WI38 (cell line): ENCODE measurements around the gene RALGAPA2.

Source experiments
- H3K4me3 ChIP-seq: 2 replicates; pipeline ENCODE4 v1.5.1; 2011; ENCODE audit warnings: low read depth, mild to moderate bottlenecking, control low read depth, low read length
- TF ChIP-seq, protein P1 (sequence below): IDR thresholded peaks from 2 replicates; pipeline ENCODE4 v1.5.1; 2012; ENCODE audit warnings: low read depth, mild to moderate bottlenecking, control low read depth, low read length

RALGAPA2 gene

DNA sequence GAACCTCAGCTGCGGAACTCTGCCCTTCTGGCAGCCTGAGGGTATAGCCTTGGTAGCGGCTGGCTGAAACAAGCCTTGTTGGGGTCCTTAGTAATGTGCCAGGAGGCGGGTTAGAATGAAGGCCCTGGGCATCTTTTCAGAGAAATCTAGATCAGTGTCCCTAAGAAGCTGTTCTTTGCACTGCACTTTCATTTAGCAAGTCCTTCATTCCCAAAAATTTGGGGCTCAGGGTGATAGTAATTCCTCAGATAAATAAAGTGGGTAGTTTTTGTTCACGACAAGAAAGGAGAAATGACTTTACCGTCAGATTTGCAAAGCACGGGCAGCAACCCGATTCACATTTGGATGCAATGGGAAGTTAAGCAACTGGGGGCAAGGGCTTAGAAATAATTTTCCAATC is 341.4 kb downstream of the RALGAPA2 start:
- no peak overlapping the region for H3K4me3 ChIP-seq
- TF ChIP-seq, protein P1, sequence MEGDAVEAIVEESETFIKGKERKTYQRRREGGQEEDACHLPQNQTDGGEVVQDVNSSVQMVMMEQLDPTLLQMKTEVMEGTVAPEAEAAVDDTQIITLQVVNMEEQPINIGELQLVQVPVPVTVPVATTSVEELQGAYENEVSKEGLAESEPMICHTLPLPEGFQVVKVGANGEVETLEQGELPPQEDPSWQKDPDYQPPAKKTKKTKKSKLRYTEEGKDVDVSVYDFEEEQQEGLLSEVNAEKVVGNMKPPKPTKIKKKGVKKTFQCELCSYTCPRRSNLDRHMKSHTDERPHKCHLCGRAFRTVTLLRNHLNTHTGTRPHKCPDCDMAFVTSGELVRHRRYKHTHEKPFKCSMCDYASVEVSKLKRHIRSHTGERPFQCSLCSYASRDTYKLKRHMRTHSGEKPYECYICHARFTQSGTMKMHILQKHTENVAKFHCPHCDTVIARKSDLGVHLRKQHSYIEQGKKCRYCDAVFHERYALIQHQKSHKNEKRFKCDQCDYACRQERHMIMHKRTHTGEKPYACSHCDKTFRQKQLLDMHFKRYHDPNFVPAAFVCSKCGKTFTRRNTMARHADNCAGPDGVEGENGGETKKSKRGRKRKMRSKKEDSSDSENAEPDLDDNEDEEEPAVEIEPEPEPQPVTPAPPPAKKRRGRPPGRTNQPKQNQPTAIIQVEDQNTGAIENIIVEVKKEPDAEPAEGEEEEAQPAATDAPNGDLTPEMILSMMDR: no peak

DNA sequence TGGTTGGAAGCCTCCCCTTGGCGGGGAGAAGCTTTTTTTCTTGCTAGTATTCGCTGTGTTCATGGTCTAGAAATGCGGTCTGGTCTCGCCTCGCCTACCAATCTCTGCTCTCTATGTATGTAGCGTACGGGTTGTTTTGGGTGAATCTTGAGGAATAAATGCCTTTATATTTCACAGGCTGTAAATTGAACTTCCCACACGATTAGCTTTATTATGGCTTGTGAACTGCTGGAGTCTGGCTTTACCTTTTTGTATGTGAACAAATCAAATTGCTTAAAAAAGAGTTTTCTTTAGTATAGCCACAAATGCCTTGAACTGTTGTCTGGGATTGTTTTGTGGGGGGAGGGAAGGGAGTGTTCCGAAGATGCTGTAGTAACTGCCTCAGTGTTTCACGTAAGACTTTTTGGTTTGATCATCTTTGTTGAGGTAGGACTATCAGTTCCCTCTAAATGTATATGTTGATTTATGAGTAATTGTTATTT is 342.3 kb downstream of the RALGAPA2 start:
- TF ChIP-seq, protein P1: no peak
- no peak overlapping the region for H3K4me3 ChIP-seq

DNA sequence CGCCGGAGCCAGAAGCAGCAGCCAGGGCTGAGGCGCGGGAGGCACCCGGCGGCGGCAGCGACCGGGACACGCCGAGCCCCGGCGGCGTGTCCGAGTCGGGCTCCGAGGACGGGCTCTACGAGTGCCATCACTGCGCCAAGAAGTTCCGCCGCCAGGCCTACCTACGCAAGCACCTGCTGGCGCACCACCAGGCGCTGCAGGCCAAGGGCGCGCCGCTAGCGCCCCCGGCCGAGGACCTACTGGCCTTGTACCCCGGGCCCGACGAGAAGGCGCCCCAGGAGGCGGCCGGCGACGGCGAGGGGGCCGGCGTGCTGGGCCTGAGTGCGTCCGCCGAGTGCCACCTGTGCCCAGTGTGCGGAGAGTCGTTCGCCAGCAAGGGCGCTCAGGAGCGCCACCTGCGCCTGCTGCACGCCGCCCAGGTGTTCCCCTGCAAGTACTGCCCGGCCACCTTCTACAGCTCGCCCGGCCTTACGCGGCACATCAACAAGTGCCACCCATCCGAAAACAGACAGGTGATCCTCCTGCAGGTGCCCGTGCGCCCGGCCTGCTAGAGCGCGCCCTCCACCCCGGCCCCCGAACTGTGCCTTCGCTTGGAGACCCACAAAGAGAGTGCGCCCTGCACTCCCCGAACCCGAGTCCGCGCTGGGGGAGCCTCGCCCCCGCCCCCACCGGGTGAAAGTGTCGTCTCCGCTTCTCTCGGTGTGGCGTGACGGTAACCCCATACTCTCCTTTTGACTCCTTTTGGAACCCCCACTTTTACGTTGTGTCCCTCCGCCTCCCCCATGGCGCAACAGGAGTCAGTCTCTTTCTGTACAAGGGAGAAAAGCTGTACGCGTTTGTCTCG is 343.0 kb downstream of the RALGAPA2 start:
- TF ChIP-seq, protein P1: no peak
- no peak overlapping the region for H3K4me3 ChIP-seq

DNA sequence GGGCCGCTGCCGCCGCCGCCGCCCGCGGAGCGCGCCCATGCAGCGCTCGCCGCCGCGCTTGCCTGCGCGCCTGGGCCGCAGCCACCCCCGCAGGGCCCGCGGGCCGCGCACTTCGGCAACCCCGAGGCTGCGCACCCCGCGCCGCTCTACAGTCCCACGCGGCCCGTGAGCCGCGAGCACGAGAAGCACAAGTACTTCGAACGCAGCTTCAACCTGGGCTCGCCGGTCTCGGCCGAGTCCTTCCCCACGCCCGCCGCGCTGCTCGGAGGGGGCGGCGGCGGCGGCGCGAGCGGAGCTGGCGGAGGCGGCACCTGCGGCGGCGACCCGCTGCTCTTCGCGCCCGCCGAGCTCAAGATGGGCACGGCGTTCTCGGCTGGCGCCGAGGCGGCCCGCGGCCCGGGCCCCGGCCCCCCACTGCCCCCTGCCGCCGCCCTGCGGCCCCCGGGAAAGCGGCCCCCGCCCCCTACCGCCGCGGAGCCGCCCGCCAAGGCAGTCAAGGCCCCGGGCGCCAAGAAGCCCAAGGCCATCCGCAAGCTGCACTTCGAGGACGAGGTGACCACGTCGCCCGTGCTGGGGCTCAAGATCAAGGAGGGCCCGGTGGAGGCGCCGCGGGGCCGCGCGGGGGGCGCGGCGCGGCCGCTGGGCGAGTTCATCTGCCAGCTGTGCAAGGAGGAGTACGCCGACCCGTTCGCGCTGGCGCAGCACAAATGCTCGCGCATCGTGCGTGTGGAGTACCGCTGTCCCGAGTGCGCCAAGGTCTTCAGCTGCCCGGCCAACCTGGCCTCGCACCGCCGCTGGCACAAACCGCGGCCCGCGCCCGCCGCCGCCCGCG is 343.8 kb downstream of the RALGAPA2 start:
- H3K4me3 ChIP-seq: no peak overlapping the region
- TF ChIP-seq, protein P1: no peak

DNA sequence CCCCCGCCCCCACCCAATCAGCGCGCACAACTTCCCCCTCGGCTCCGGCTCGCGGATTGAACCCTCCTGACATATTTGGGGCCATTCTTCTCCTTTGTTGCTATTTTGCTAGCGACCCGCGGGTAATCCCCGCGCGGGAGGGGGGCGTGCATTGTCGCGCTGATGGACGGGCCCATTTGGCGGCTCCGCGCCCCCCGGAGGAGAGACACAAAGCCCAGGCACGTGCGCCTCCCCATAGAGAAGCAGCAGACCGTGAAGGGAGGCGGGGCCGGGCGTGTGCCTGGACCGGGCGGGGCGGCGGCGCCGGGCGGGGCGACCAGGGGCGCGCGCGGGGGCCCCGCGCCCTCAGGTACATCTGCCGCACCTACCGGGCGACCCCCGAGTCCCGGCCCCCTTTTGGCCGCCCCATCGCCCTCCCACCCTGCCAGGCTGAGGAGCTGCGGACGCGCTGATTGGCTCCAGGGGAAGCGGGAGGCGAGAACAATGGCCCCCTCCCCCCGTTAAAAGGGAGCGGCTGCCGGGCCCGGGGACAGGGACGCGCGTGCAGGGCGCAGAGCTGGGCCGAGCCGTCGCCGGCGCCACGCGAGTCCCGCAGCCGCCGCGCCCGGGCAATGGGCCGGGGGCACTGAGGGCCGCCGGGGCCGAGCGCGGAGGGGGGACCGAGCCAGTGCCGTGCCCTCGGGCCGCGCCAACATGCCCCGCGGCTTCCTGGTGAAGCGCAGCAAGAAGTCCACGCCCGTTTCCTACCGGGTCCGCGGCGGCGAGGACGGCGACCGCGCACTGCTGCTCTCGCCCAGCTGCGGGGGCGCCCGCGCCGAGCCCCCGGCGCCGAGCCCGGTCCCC is 344.6 kb downstream of the RALGAPA2 start, which contains the start of gene INSM1:
Gene INSM1 (plus strand): TSS at position 530 of the 843 bp plus-strand sequence. CDS start 164 bp downstream, at position 694.
- TF ChIP-seq, protein P1: no peak
- H3K4me3 ChIP-seq: no peak within 1 kb of the TSS

DNA sequence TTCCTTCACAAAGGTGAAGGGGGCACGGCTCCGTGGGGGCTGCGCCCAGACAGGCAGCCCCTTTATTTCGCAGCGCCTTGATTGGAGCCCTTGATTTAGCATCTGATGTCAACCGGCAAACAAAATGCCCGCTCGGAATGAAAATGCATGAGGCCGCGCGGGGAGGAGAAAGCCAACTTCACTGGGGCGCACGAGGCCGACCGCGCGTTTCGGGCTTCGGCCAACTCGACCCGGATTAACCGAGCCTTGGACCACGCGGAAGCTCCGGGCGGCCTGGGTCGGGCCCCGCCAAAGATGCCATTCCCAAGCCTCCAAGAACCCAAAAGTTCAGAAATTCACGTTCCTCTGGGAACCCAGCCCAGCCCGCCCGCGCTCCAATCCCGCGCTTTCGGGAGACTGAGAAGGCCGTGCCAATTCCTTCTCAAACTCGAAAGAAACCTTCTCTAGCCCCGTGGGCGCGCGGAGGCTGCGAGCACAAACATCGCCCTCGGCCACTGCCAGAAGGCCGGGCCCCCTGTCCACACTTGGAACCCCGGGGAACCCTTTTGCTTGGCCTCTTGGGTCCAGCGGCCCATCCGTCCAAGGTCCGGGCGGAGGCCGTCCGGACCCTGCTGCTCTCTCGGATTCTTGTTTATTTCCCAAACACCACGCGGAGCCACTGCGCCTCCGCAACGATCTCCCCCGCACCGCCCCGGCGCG is 345.4 kb downstream of the RALGAPA2 start:
- H3K4me3 ChIP-seq: no peak overlapping the region
- TF ChIP-seq, protein P1: no peak
